HG03432 (cell line): ENCODE results near the gene GPR107.

Source experiments
- ATAC-seq: cut with Tn5 transposase; IDR thresholded peaks from one replicate; pipeline ENCODE4 v1.9.1; 2021; ENCODE audit warnings: mild to moderate bottlenecking, moderate library complexity; ENCODE audit not compliant: unreplicated experiment

GPR107 gene

GRCh38 chr9:130179331-130179907 lies 125.7 kb downstream of the GPR107 start:
- ATAC-seq = no peak

- ATAC-seq = no peak
These were observed 126.8 kb downstream of the GPR107 start for GRCh38 chr9:130180516-130180915.

GRCh38 chr9:130181678-130182380 lies 128.1 kb downstream of the GPR107 start:
- no peak for ATAC-seq

- ATAC-seq = no peak
These were observed 128.7 kb downstream of the GPR107 start for GRCh38 chr9:130182381-130182909.

GRCh38 chr9:130183133-130183762 lies 129.5 kb downstream of the GPR107 start:
- ATAC-seq = no peak

- ATAC-seq = no peak
These were observed 131.3 kb downstream of the GPR107 start for GRCh38 chr9:130185017-130185416.

GRCh38 chr9:130185490-130186031 lies 131.9 kb downstream of the GPR107 start:
- no peak for ATAC-seq

- no peak for ATAC-seq
These were observed 132.3 kb downstream of the GPR107 start for GRCh38 chr9:130186051-130186450.

GRCh38 chr9:130186839-130187522 lies 133.3 kb downstream of the GPR107 start:
- no peak for ATAC-seq

- no peak for ATAC-seq
These were observed 133.8 kb downstream of the GPR107 start for GRCh38 chr9:130187523-130187846.

GRCh38 chr9:130188860-130189481 lies 135.3 kb downstream of the GPR107 start:
- ATAC-seq = no peak
